ENCODE measurements around the gene EN1. TPM values are rescaled to one million over a fixed set of nuclear protein-coding genes. Genes with fewer than 3 reads are reported as not detected.
A peak's percentile ranks its signal among the peaks of the same experiment; 100 is the strongest.

EN1 gene
- total RNA-seq, 1 donor from 2014 or later: not detected

DNA sequence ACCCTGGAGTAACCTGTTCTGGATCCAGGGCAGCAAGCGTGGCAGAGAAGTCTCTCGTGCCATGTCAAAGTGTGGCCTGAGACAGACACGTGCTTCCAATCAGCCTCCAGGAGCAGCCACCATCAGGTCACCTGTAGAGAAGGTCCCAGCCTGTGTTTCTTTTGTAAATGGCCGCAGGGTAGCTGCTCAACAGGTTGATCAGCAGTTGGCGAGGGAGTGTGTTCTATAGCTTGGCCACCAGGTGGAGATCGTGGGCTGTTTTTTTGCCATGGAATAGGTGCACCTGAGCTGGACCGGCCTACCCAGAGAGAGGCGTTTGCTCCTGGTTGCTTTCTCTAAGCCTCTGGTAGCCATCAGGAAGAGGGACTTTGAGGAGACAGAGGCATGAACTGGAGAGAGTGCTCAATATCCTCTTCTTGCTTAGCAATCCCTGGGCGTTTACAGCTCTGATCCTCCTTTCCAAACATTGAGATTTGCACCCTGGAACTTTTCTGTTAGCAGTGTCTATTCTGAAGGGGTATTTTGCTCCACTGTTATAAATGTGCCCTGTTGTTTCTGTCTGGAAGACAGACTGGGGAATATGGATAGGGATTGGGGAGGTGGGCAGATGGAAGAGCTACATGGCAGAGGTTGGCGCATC, 34.2 kb upstream of the EN1 start:
- DNase-seq (ENCODE audit: low spot score): no peak
- no peaks in the 10 kb centered on the region for H3K4me1 Mint-ChIP-seq (ENCODE audit: low read depth)
- H3K4me3 Mint-ChIP-seq (ENCODE audit: unreplicated experiment): no peak overlapping the region
- no peak overlapping the region for H3K27ac Mint-ChIP-seq (ENCODE audit: unreplicated experiment)
- peaks cover 30% of the 10 kb centered on the region for H3K27me3 Mint-ChIP-seq (ENCODE audit: low read depth)
- no peaks in the 10 kb centered on the region for H3K9me3 Mint-ChIP-seq (ENCODE audit: low read depth)
- no peaks in the 10 kb centered on the region for H3K36me3 Mint-ChIP-seq (ENCODE audit: low read depth)
- TF ChIP-seq, protein P1, sequence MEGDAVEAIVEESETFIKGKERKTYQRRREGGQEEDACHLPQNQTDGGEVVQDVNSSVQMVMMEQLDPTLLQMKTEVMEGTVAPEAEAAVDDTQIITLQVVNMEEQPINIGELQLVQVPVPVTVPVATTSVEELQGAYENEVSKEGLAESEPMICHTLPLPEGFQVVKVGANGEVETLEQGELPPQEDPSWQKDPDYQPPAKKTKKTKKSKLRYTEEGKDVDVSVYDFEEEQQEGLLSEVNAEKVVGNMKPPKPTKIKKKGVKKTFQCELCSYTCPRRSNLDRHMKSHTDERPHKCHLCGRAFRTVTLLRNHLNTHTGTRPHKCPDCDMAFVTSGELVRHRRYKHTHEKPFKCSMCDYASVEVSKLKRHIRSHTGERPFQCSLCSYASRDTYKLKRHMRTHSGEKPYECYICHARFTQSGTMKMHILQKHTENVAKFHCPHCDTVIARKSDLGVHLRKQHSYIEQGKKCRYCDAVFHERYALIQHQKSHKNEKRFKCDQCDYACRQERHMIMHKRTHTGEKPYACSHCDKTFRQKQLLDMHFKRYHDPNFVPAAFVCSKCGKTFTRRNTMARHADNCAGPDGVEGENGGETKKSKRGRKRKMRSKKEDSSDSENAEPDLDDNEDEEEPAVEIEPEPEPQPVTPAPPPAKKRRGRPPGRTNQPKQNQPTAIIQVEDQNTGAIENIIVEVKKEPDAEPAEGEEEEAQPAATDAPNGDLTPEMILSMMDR (IDR thresholded peaks at IDR 0.05): peak; percentile 82

DNA sequence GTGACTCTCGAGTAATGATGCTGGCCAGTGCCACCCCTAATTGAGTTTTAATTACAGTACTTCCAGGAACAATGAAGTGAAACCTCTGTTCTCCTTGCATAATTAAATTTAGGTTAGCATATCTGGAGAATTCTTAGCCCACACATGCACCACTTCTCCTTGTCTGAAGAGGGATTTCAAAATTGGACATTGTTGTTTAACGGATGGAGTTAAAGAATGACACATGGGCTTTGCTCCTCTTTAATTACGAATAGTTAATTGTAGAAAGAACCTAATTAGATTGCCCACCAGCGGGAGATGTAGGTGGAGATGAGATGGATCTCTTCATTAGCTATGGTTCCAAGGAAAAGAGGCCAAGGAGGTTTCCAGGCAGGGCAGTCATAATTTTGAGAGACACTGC, 33.1 kb upstream of the EN1 start:
- TF ChIP-seq, protein P1 (IDR thresholded peaks at IDR 0.05): no peak
- no peak overlapping the region for H3K4me3 Mint-ChIP-seq (ENCODE audit: unreplicated experiment)
- no peaks in the 10 kb centered on the region for H3K4me1 Mint-ChIP-seq (ENCODE audit: low read depth)
- no peak for DNase-seq (ENCODE audit: low spot score)
- no peaks in the 10 kb centered on the region for H3K9me3 Mint-ChIP-seq (ENCODE audit: low read depth)
- no peak overlapping the region for H3K27ac Mint-ChIP-seq (ENCODE audit: unreplicated experiment)
- H3K36me3 Mint-ChIP-seq (ENCODE audit: low read depth): no peaks in the 10 kb centered on the region
- H3K27me3 Mint-ChIP-seq (ENCODE audit: low read depth): peaks cover 36% of the 10 kb centered on the region

DNA sequence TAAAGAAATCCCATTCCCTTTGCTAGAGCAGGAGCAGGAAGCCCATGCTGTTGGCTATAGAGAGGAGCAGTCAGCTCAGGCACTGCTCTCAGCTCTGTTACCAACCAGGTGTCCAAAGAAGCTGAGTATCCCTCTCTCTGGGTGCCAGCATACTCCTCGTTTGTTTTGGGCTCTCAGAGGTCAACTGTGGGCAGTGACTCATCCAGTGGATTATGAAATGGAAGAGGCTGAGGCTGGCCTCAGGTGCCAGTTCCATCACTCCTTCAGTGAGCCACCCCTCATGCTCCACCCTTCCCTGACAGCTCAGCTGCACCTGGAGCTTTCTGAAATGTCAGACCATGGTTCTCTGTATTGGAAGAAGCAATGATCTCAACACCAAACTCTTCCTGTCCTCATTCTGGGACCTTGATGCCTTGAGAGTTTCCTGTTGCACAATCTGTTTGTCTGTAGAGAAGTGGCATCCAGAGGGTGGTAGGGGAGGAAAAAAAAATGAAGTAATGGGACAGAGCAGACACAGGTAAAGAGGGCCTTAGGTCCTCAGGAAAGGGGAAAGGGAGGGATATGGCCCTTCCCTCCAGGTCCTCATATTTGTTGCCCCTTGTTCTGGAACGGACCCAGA, 31.2 kb upstream of the EN1 start:
- Mint-ChIP-seq H3K27me3 (ENCODE audit: low read depth) (peaks cover 31% of the 10 kb centered on the region), H3K4me3 (ENCODE audit: unreplicated experiment) (no peak overlapping the region), H3K9me3 (ENCODE audit: low read depth) (no peaks in the 10 kb centered on the region), H3K4me1 (ENCODE audit: low read depth) (no peaks in the 10 kb centered on the region), H3K27ac (ENCODE audit: unreplicated experiment) (no peak overlapping the region), H3K36me3 (ENCODE audit: low read depth) (no peaks in the 10 kb centered on the region)
- TF ChIP-seq, protein P1 (IDR thresholded peaks at IDR 0.05): no peak
- no peak for DNase-seq (ENCODE audit: low spot score)

DNA sequence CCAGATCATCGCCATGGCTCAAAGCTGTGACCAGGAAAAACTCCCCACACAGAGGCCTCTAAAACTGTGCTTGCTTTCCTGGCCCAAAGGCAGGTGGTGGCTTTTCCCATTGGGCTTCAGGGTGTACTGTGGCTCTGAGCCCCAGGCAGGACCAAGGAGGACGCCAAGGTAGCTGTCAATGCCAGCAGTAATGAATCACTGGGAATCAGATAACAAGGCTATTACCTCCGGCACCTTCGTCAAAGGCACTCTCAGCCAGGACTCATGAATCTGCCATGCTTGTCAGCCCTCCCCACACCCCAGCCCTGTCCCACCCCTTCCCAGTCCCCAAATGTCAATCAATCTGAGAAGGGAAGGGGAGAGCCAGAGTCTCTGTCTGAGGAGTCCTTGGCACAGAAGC, 27.9 kb upstream of the EN1 start:
- Mint-ChIP-seq H3K36me3 (ENCODE audit: low read depth) (no peaks in the 10 kb centered on the region), H3K27me3 (ENCODE audit: low read depth) (peaks cover 37% of the 10 kb centered on the region), H3K9me3 (ENCODE audit: low read depth) (no peaks in the 10 kb centered on the region), H3K27ac (ENCODE audit: unreplicated experiment) (no peak overlapping the region), H3K4me1 (ENCODE audit: low read depth) (no peaks in the 10 kb centered on the region), H3K4me3 (ENCODE audit: unreplicated experiment) (no peak overlapping the region)
- TF ChIP-seq, protein P1 (IDR thresholded peaks at IDR 0.05): no peak
- DNase-seq (ENCODE audit: low spot score): no peak

DNA sequence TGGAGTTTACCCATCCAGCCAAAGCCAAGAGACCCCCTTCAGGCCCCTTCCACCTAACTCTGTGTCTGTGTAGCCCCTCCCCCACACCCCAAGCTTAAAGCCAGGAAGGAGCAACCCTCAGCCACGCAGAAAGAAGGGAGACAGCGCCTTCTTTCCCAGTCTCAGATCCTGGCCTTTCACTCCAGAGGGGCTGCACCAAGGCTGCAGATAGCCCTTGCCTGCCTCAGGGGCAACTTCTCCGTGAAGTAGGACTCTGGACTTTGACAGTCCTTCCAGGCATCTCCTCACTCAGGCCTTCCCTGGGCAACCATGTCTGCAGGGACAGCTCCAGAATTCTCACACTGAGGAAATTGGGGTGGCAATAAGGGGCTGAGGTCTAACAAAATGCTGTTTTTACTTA, 26.9 kb upstream of the EN1 start:
- TF ChIP-seq, protein P1 (IDR thresholded peaks at IDR 0.05): no peak
- Mint-ChIP-seq H3K4me1 (ENCODE audit: low read depth) (no peaks in the 10 kb centered on the region), H3K27me3 (ENCODE audit: low read depth) (peaks cover 40% of the 10 kb centered on the region), H3K36me3 (ENCODE audit: low read depth) (no peaks in the 10 kb centered on the region), H3K27ac (ENCODE audit: unreplicated experiment) (no peak overlapping the region), H3K4me3 (ENCODE audit: unreplicated experiment) (no peak overlapping the region), H3K9me3 (ENCODE audit: low read depth) (no peaks in the 10 kb centered on the region)
- DNase-seq (ENCODE audit: low spot score): no peak
